Adrenal gland (tissue), 12 donors: ENCODE measurements around the gene TRIOBP. TPM values are rescaled to one million over a fixed set of nuclear protein-coding genes. Genes with fewer than 3 reads are reported as not detected.

Source experiments
- DNase-seq, 7 donors: peaks; one replicate each; pipeline ENCODE4 v3.0.0-alpha.2; 2019 to 2020
- H3K27ac ChIP-seq, 5 donors: fragments of 200-600 bp; sonication (generic) in 4 of 5; 1 replicate in 3 of 5; 2 replicates in 2 of 5; pipeline versions ENCODE4 v1.5.1 to v1.8.0; 2016 to 2020; ENCODE audit warnings: mild to moderate bottlenecking in 1 of 5
- H3K27me3 ChIP-seq: fragments of 200-600 bp; 2 replicates; pipeline ENCODE4 v1.8.0; 2021
- H3K36me3 ChIP-seq, 2 donors: fragments of 200-600 bp; replicated peaks in 1 of 2; 1 replicate in 1 of 2; 2 replicates in 1 of 2; pipeline versions ENCODE4 v1.5.1 to v1.8.0; 2018 to 2022
- H3K4me1 ChIP-seq, 2 donors: fragments of 200-600 bp; replicated peaks in 1 of 2; 1 replicate in 1 of 2; 2 replicates in 1 of 2; pipeline versions ENCODE4 v1.5.1 to v1.8.0; 2018 to 2021
- H3K4me3 ChIP-seq, 4 donors: fragments of 200-600 bp; sonication (generic) in 3 of 4; one replicate each; pipeline ENCODE4 v1.5.1; 2016 to 2018
- H3K9me3 ChIP-seq, 3 donors: fragments of 200-600 bp; sonication (generic) in 1 of 3; replicated peaks in 1 of 3; 1 replicate in 2 of 3; 2 replicates in 1 of 3; pipeline versions ENCODE4 v1.5.1 to v1.8.0; 2016 to 2021
- POLR2A ChIP-seq, 2 donors: fragments of 450-650 bp; IDR thresholded peaks; one replicate each; pipeline ENCODE4 v1.6.1; 2017; ENCODE audit warnings: antibody characterized with exemption in 2 of 2, mild to moderate bottlenecking in 2 of 2, moderate library complexity in 1 of 2
- WGBS, 4 donors: extraction: QIAGEN DNeasy Blood & Tissue Kit in 2 of 4; methylation state at CpG; one replicate each; pipeline versions ENCODE4 v1.1.5 to v1.1.7; 2013 to 2017; 5-methylcytosine and 5-hydroxymethylcytosine counted together
- intact Hi-C, 2 donors: fragments of 100-400 bp; cut with DNase I; formaldehyde crosslinking; loops; one replicate each; pipeline versions ENCODE4 v1.14.1 to v1.15.0; 2022 to 2023
- polyA plus RNA-seq, 3 donors: library from polyadenylated mRNA; stranded (reverse); fragments of 200-250 nt in 2 of 3; fragments of 350-450 nt in 1 of 3; fragmentation: Illumina TruSeq in 1 of 3; extraction: RNeasy Lipid Tissue Mini Kit (QIAGEN cat#74804) in 1 of 3; gene quantifications; one replicate each; pipeline ENCODE4 v1.2.3, GENCODE V29; 2013 to 2014
- total RNA-seq, 9 donors: library from RNA; depleted of rRNA in 4 of 9; stranded (reverse); fragments of >200 nt in 4 of 9; fragments of 120-200 nt in 1 of 9; fragmentation: NEBNext Ultra II Directional in 1 of 9; extraction: Animal tissue kit (Norgen Biotek cat#: 25700) in 1 of 9; gene quantifications; one replicate each; pipeline versions ENCODE4 v1.1.0 to v1.2.4, GENCODE V29; 2013 to 2023
- TF ChIP-seq, protein P1 (sequence below), 6 experiments: fragments of 450-650 bp in 4 of 6; fragments of 200-600 bp in 2 of 6; sonication (generic) in 1 of 6; IDR thresholded peaks; 1 replicate in 5 of 6; 2 replicates in 1 of 6; pipeline versions ENCODE4 v1.5.1 to v1.8.0; 2016 to 2021; ENCODE audit warnings: antibody characterized with exemption in 6 of 6, mild to moderate bottlenecking in 2 of 6, moderate library complexity in 1 of 6
- donor health status: healthy with polysubstance abuse.
- donor health status: Bipolar disorder and iron deficiency.
- donor health status: DM: yes; HTN: yes; CAD: no.
- donor health status: DM: no; HTN: no; CAD: no.
- donor health status: DM: no; HTN: no; CAD: no.
- donor health status: DM: yes; HTN: yes; CAD: no.

Gene TRIOBP
- total and polyA plus RNA-seq, 12 donors, result 24.6 to 146 (median 90.3) TPM

GRCh38 chr22:37739035-37739434 lies 42.2 kb downstream of the TRIOBP start:
- Histone ChIP-seq H3K27me3 (no peaks in the 10 kb centered on the region), H3K27ac (peak overlapping the region in 1 of 5 donors; percentile 75), H3K4me3 (no peak overlapping the region), H3K36me3 (no peaks in the 10 kb centered on the region), H3K4me1 (peaks cover 12 to 27% of the 10 kb centered on the region in 2 donors), H3K9me3 (no peaks in the 10 kb centered on the region)
- intact Hi-C loops, result loop anchor here in 1 of 2 donors (5.0 kb wide), 2 partner anchors 42 to 97 kb away; partner anchors contain the start of gene TRIOBP
- peak in 3 of 7 donors; percentile 32 to 57 (median 53) for DNase-seq
- 54 to 79% (median 63%) methylated on average over 6 to 12 of the region's 12 CpGs for WGBS, 4 donors
- TF ChIP-seq, protein P1, sequence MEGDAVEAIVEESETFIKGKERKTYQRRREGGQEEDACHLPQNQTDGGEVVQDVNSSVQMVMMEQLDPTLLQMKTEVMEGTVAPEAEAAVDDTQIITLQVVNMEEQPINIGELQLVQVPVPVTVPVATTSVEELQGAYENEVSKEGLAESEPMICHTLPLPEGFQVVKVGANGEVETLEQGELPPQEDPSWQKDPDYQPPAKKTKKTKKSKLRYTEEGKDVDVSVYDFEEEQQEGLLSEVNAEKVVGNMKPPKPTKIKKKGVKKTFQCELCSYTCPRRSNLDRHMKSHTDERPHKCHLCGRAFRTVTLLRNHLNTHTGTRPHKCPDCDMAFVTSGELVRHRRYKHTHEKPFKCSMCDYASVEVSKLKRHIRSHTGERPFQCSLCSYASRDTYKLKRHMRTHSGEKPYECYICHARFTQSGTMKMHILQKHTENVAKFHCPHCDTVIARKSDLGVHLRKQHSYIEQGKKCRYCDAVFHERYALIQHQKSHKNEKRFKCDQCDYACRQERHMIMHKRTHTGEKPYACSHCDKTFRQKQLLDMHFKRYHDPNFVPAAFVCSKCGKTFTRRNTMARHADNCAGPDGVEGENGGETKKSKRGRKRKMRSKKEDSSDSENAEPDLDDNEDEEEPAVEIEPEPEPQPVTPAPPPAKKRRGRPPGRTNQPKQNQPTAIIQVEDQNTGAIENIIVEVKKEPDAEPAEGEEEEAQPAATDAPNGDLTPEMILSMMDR (IDR thresholded peaks at IDR 0.05), result no peak
- no peak for TF ChIP-seq POLR2A (IDR thresholded peaks at IDR 0.05)

DNA sequence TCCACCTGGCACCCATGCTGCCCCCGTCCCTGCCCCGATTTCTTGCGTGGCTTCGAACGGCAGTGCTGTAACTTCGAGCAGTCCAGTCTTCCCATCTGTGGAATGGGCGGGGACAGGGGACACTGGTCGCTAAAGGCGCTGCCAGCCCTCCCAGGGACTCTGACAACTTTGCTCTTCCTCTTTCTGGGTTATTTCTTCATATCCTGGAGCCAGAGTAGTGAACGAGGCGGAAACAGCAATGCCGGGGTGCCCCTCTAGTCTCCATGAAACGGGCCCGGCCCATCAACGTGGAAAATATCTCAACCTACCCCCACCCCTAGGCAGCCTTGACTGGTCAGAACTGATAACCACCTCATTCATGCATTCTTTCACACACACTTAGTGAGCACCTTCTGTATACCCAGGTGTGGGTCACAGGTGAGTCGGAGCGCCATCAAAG lies 42.8 kb downstream of the TRIOBP start:
- no peaks in the 10 kb centered on the region for H3K27me3 ChIP-seq
- H3K27ac ChIP-seq, result peak overlapping the region in 1 of 5 donors; percentile 75
- no peaks in the 10 kb centered on the region for H3K36me3 ChIP-seq

GRCh38 chr22:37740455-37741311 lies 43.8 kb downstream of the TRIOBP start:
- peaks cover 12 to 34% of the 10 kb centered on the region in 2 donors for H3K4me1 ChIP-seq
- intact Hi-C loops, result no loop called here
- H3K9me3 ChIP-seq, result no peaks in the 10 kb centered on the region
- 69 to 78% (median 73%) methylated on average over 20 to 22 of the region's 22 CpGs for WGBS, 4 donors
- H3K27ac ChIP-seq, result peak overlapping the region in 2 of 5 donors; percentile 26 to 75
- DNase-seq, result peak in 1 of 7 donors; percentile 29
- no peaks in the 10 kb centered on the region for H3K36me3 ChIP-seq
- H3K27me3 ChIP-seq, result no peaks in the 10 kb centered on the region
- TF ChIP-seq, protein P1 (IDR thresholded peaks at IDR 0.05), result no peak
- no peak overlapping the region for H3K4me3 ChIP-seq

More for the DNA sequence above, 42.8 kb downstream of the TRIOBP start:
- peak in 2 of 7 donors; percentile 38 to 45 for DNase-seq
- intact Hi-C loops, result loop anchor here in 1 of 2 donors (5.0 kb wide), 2 partner anchors 42 to 97 kb away; partner anchors contain the start of gene TRIOBP
- Histone ChIP-seq H3K9me3 (no peaks in the 10 kb centered on the region), H3K4me1 (peaks cover 12 to 27% of the 10 kb centered on the region in 2 donors), H3K4me3 (no peak overlapping the region)
- no peak for TF ChIP-seq POLR2A (IDR thresholded peaks at IDR 0.05)
- TF ChIP-seq, protein P1 (IDR thresholded peaks at IDR 0.05), result no peak
- 76 to 85% (median 81%) methylated on average over 17 of the region's 17 CpGs for WGBS, 4 donors

DNA sequence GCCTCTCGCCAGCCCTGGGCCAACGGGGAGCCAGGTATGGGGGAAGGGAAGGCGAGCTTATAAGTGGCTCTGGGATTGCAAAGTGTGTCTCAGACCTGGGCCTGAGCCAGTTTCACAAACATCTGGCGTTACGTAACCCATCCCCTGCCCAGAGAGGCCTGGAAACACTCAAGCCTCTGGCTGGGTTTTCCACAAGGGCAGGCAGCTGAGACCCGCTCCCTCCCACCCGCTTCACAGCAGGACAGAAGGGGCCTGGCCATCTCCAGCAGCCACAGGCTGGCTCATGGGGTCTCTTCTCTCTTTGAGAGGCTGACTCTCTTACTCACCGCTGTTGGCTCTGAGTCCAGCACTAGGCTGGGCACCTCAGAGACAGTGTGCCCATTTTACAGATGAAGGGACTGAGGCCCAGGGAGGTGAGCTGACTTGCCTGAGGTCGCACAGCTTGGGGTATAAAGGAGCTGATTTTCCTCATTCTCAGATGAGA lies 44.5 kb downstream of the TRIOBP start:
- Histone ChIP-seq H3K27ac (peak overlapping the region in 2 of 5 donors; percentile 26 to 75), H3K4me3 (no peak overlapping the region), H3K36me3 (no peaks in the 10 kb centered on the region), H3K9me3 (no peaks in the 10 kb centered on the region), H3K4me1 (peaks cover 12 to 34% of the 10 kb centered on the region in 2 donors), H3K27me3 (no peaks in the 10 kb centered on the region)
- 40 to 62% (median 43%) methylated on average over 3 to 9 of the region's 9 CpGs for WGBS, 4 donors
- no peak for TF ChIP-seq POLR2A (IDR thresholded peaks at IDR 0.05)
- TF ChIP-seq, protein P1 (IDR thresholded peaks at IDR 0.05), result no peak
- DNase-seq, result peak; percentile 66 to 93 (median 79)
- intact Hi-C loops, result no loop called here
